Right renal cortex interstitium (tissue), 3 donors: Measurements from ENCODE around the gene EID2B. TPM values are rescaled to one million over a fixed set of nuclear protein-coding genes. Genes with fewer than 3 reads are reported as not detected.

Experiments used
- DNase-seq, 3 donors: peaks; one replicate each; pipeline ENCODE4 v3.0.0-alpha.2; 2013; ENCODE audit warnings: low read depth in 3 of 3, low spot score in 2 of 3
- polyA plus RNA-seq, 3 donors: library from polyadenylated mRNA; unstranded; fragments of 120-200 nt; gene quantifications; one replicate each; pipeline ENCODE4 v1.2.1, GENCODE V29; 2013; ENCODE audit not compliant: insufficient read length in 3 of 3

EID2B gene, protein sequence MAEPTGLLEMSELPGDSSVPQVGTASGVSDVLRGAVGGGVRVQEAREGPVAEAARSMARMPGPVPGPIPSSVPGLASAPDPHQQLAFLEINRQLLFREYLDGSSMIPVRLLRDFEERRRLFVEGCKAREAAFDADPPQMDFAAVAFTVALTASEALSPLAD
- polyA plus RNA-seq, result 1 to 10 TPM; 3.3 to 4.2 (median 4.0) TPM

DNA sequence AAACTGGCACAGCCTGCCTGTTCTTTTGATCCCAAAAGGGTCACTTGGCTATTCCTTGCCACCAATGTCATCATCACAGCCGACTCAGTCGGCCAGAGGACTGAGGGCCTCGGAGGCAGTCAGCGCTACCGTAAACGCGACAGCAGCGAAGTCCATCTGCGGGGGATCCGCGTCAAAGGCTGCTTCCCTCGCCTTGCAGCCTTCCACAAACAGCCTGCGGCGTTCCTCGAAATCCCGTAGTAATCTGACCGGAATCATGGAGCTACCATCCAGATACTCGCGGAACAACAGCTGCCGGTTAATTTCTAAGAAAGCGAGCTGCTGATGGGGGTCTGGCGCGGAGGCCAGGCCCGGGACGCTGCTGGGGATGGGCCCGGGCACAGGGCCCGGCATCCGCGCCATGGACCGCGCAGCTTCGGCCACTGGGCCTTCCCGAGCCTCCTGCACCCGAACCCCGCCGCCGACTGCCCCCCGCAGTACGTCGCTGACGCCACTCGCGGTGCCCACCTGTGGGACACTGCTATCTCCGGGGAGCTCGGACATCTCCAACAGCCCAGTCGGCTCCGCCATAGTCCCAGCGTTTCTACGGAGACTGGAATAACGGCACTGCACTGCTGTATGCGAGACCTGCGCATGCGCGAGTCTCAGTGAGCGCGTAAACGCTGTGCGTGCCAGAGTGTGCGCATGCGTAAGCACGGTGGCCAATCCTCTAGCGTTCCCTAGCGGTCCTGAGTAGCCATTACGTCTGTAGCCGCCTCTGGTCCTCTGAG, at the start of gene EID2B:
Gene EID2B, minus strand, starts transcription at position 620 of the 770 bp plus-strand sequence. Its CDS starts 50 bp downstream, at position 570.
- DNase-seq, result peak; percentile 95 to 99 (median 95)

DNA sequence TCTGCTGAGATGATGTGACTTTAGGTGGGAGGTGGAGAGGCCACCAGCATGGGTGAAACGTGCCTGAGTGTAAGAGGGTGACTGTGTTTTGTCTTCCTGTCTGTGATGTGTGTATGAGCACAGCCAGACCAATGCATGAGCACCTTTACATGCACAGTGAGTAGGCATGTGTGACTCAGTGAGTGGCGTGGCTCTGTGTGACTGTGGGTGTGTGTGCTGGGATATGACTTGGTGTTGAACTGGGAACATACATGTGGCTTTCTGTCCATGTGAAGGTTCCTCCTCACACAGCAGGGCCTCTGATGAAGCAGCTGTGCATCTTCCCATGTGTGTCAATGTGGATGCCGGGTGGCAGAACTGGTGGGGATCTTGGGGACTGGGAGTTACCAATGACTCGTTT, 49.8 kb upstream of the EID2B start:
- no peak for DNase-seq

DNA sequence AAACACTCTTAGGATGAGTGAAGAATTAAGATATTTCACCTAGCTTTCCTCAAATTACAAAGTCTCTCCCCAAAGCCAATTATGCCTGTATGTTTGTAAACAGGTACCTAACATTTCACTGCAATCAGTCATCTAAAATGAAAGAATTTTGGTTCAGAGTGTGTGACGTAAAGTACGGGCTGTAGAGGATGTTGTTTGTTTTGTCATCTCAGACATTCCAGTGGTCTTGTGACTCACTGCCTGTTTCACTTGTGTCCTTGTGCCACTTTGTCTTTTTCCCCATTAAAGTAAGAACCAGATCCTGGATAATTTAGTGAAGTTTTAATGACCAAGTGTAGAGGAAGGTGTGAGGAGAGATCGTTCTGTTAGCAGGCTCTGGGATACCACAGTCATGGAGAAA, 36.0 kb upstream of the EID2B start:
- no peak for DNase-seq

DNA sequence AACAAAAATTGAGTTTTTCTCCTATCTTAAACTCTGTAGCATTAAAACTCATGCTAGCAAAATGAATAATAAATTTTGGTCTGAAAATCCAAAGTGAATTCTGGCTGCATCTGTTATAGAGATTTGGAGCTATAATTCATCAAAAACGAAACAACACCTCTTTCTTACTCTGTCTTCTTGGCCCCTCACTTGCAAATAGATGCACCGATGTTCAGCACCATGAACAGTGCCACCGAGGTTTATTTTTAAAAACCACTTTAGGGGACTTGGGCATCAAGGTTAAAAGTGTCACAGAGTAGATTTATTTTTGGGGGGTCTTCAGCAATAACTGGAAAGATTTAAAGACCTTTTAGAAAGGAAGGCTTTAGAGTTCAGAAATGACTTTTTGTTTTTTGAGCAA, 33.4 kb upstream of the EID2B start:
- no peak for DNase-seq

DNA sequence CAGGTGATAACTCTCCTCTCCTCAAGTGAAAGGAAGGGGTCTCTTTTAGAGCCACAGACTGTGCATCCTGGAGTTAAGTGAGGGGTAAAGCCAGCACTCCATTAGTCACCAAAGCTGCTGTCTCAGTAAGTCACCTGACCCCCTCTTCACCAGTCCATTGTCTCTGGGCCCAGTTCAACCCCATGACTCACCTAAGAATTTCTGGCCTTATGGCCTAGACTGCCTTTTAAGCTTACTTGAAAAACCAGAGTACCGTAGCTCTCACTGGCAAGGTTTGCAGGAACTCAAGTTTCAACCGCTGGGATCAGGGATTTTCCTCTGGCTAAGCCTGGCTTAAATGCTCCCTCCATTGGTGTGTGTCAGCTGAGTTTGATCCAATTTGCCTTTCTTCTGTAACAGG, 30.8 kb upstream of the EID2B start:
- DNase-seq, result no peak

DNA sequence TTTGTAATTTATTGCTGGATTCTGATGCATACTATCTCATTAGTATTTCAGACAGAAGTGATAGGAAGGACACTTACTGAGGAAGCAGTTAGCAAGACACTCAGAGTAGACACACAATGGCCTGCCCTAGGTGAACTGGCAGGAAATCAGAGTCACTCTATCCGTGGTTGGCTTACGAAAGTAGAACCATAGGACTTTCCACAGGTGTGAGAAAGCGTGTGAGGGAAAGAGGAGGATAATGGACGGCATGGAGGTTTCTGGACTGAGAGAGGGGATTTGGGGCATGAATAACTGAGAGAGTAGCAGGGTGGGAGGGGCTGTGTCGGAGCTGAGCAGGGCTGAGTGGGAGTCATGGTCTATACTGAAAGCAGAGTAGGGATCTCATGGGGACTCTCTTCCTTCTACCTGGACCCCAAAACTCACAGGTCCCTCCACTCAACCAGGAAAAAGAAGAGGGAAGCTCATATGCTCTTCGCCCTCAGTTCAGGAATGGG, 26.0 kb upstream of the EID2B start:
- DNase-seq, result no peak

DNA sequence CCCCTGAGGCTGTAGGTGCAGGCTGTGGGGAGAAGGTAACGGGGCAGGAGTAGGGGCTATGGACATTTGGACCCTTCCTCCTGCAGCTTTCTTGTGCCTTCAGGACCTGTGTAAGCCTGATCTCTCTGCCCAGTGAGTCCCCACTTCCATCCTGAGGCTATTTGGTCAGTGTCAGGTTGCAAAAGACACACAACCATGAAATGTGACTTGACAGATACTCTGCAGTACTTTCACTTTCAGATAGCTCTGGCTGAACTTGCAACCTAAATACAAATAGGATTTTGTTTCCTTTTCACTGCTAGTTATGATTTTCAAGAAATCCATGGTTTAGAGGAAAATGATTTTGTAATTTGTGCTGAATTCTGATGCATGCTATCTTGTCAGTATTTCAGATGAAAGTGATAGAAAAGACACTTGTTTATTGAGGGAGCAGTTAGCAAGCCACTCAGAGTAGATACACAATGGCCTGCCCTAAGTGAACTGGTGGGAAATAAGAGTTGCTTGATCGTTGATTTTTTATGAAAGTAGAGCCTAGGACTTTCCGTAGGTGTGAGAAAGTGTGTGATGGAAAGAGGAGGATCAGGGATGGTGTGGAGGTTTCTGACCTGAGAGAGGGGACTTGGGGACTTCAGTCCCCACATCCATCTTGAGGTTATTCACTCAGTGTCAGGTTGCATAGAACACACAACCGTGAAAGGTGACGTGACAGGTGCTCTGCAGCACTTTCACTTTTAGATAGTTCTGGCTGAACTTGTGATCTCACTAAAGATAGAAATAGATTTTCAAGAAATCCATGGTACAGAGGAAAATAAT, 25.4 kb upstream of the EID2B start:
- DNase-seq, result no peak

DNA sequence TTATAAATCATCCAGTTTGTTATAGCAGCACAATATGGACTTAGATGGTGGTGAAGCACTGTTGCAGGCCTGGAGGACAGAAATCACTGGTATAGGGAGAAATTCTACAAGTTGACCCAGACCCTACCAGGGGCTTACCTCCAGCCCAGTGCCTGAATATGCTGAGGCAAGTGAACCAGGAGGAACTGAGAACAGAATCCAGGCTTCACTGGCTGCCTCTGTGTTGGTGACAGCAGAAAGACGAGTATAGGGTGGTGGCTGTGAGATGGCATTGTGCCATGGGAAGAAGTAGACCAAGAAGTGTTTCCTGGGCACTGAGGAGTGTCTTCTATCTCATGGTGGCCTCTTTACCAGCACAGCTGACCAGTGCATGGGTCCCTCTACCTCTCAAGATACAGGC, 23.2 kb upstream of the EID2B start:
- DNase-seq, result no peak

DNA sequence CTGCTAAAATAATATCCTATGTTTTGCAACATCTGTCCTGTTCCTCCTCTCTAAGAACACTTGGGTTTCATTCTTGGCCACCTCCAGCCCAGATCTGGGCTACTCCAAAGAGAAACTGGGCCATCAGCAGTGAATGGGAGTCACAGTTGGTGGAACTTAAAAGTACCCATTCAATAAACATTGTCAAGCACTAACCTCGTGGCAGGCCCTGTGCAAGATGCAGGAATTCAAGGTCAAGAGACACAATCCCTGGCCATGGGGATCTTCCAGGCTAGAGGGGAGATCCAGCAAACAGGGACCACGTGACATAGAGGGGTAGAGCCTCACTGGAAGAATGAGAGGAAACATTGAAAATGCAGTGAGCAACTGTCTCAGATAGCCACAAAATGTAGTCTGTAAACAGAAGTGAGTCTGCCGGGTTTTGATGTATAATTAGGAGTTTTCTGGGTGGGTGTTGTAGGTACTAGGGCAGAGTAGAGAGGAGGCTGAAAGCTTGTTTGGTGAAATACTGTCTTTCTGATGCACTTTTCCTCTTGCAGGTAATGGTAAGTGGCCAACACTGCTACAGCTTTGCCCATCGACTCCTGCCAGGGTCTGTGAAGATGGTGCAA, 22.2 kb upstream of the EID2B start:
- no peak for DNase-seq

DNA sequence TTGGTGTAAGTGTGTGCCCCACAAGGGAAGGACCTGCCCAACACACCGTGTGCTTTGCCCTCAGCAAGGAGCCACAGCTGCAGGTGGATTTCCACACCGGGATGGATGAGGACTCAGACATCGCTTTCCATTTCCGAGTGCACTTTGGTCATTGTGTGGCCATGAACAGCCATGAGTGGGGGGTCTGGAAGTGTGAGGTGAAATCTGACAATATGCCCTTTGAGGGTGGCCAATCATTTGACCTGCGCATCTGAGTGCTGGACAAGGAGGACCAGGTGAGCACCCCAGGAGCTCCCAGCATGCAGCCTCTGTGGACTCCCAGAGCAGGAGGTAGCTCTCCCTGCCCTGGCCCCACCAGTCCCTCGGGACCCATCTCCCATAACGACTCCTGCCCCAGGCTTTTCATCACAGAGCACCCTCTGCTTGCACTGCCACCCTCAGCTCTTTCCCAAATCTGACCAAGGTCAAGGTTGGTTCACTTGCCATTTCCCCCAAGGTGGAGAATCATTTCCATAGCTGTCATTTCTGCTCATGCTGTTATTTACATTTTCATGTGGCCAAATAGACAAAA, 20.5 kb upstream of the EID2B start:
- no peak for DNase-seq

DNA sequence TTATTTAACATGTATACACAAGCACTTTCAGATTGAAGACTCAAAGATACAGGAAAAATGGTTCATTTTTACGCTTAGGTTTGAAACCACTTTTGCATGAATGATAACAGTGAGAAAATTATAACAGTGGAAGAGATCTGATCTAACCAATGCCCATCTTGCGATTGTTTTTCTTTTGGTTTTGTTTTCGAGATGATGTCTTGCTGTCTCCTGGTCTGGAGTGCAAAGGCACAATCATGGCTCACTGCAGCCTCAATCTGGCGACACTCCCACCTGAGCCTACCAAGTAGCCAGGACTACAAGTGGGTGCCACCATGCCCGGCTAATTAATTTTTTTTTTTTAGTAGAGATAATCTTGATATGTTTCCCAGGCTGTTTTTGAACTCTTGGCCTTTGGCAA, 17.5 kb upstream of the EID2B start:
- no peak for DNase-seq

DNA sequence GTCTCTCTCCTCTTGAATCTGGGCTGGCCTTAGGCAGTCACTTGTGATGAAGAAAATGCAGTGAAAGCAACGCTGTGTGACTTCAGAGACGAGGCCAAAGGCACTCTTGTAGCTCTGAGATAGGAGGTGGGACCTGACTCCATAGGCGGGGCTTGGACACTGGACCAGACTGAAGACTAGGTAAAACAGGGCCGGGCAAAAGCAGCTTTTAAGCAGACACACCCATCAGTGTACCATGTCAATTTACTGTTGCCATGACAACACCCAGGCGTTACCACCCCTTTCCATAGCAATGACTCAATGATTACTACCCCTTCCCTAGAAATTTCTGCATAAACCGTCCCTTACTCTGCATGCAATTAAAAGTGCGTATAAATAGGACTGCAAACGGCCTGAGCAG, 13.9 kb upstream of the EID2B start:
- no peak for DNase-seq

DNA sequence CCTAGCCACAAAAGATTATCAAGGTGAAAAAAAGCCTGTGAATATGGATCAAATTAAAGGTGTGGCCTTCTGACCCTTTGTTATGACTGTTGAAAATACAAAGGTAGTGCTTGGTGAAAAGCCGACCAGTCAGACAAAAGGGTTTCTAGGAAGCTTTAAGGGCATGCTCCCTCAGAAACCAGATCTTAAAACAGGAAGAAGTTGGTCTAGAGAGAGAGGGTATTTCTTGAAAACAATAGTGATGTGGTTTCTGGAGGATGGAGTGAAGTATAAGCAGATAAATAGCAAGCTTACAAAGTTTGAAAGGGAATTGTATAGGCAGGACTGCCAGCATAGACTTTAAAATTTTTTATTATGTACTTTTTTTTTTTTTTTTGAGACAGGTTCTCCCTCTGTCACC, 12.3 kb upstream of the EID2B start:
- no peak for DNase-seq

DNA sequence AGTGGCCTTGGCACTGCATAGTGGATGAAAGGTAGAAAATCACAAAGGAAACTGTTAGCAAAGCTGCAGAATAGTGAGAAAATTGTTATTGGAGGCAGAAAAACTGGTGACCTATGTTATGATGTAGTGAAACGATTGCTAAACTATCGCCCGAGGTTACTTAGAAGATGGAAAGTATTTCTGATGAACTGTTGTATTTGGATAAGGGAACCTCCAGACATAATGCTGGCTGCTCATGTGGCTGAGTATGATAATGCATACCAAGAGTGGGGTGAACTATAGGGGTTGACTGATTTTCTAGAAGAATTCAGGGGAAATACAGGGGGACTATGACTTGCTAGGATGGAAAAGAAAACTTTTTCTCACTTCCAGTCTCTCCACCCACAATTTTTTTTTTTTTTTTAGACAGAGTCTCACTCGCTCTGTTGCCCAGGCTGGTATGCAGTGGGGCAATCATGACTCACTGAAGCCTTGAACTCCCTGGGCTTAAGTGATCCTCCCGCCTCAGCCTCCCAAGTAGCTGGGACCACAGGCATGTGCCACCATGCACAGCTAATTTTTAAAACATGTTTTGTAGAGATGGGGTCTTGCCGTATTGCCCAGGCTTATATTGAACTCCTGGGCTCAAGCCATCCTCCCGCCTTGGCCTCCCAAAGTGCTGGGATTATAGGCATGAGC, 11.7 kb upstream of the EID2B start:
- DNase-seq, result no peak

DNA sequence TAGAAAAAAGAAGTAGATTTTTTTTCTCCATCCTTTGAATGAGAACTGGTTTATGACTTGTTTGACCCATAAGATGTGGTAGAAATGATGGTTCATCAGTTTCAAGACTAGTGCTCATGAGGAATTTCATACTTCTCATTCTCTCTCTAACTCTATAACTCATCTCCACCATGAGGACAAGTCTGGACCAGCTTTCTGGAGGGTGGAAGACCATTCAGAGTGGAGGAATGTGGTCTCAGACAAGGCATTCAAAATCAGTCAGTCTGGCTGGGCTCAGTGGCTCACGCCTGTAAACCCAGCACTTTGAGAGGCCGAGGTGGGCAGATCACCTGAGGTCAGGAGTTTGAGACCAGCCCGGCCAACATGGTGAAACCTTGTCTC, 10.8 kb upstream of the EID2B start:
- DNase-seq, result no peak

DNA sequence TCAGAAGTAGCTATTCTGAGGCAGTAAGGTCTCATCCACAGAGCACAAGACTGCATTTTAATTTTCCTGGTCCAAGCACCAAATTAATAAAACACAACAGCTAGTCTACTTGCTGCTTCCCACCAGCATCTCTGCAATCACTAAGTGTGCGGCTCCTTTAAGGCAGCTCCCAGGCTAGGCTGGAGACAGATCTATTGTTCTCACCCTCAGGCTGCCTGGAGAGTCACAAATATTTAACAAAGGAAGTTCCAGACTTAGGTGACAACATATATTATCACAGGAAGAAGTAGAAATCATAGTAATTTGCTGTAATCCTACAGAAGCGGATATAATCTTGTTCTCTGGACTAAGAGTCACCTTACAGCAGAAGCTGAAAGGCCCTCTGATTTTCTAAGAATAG, 9.6 kb upstream of the EID2B start:
- DNase-seq, result no peak

DNA sequence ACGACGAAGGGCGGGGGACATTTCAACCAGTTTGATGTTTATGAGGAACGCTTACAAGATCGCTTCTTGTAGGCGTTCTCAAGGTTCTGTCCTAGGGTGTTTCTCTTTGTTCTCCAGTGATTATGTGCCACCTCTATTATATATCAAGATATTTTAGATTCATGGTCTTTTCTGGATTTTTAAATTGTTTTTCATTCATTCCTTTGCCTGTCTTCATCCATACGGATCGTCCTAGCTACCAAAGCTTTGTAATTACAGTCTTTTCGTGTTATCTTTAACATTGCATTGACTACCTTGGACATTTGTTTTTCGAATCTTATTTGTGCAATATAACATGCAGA, 7.7 kb upstream of the EID2B start:
- no peak for DNase-seq

DNA sequence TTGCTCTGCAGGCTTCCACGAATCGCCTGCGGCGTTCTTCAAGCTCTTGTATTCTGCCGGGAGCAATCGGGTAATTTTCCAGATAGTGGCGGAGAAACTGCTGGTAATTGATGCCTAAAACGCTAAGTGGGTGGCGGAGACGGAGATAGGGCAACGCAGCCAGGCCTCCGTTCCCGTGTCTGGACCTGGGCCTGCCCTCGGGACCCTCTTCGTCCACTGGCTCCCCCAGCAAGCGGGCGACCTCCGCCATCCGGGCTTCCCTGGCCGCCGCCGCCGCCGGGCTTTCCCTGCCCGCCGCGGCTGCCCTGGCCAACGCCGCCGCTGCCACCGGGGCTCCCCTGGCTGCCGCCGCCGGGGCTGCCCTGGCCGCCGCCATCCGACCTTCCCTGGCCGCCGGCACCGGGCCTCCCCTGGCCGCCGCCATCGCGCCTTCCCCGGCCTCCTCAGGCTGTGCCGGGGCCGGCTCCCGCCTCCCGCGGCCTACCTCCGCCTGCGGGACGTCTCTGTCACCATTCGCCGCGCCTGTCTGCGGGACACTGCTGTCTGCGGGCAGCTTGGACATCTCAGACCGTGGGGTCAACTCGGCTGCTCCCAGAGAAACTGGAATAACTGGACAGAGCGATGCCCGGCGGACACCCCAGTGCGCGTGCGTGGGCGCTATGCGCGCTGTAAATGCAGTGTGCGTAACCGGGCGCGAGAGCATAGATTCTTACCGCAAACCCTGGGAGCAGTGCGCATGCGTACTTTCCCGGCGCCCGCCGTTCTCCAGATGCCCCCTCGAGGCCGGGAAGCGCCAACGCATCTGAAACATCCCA, 7.1 kb upstream of the EID2B start, which contains the start of gene EID2:
Gene EID2, minus strand, starts transcription at position 644 of the 815 bp plus-strand sequence. Its CDS starts 82 bp downstream, at position 562.
- DNase-seq, result peak; percentile 87 to 94 (median 88)

DNA sequence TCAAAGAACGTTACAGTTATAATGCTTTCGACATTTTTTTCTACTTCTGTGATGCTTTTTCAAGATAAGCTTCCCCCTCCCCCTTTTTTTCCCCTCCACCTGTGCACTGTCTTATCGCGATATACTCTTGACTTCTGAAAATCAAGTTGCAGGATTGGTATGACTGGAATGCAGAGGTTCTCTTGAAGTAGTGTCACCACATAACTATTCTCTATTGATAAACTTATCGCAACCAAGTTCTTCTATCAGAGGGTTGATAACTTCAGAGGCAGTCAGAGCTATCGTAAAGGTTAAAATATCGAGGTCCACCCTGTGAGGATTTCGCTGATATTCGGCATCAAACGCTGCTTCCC, 6.5 kb upstream of the EID2B start:
- no peak for DNase-seq
